ENCODE measurements around the gene CATSPERZ. TPM values are rescaled to one million over a fixed set of nuclear protein-coding genes. Genes with fewer than 3 reads are reported as not detected.

Gene CATSPERZ
- total and polyA plus RNA-seq, 9 of the 15 experiments (the other 6 are each of a cell fraction or from before 2014, with no cell fraction given) = 0.86 to 8.5 (median 3.5) TPM

DNA sequence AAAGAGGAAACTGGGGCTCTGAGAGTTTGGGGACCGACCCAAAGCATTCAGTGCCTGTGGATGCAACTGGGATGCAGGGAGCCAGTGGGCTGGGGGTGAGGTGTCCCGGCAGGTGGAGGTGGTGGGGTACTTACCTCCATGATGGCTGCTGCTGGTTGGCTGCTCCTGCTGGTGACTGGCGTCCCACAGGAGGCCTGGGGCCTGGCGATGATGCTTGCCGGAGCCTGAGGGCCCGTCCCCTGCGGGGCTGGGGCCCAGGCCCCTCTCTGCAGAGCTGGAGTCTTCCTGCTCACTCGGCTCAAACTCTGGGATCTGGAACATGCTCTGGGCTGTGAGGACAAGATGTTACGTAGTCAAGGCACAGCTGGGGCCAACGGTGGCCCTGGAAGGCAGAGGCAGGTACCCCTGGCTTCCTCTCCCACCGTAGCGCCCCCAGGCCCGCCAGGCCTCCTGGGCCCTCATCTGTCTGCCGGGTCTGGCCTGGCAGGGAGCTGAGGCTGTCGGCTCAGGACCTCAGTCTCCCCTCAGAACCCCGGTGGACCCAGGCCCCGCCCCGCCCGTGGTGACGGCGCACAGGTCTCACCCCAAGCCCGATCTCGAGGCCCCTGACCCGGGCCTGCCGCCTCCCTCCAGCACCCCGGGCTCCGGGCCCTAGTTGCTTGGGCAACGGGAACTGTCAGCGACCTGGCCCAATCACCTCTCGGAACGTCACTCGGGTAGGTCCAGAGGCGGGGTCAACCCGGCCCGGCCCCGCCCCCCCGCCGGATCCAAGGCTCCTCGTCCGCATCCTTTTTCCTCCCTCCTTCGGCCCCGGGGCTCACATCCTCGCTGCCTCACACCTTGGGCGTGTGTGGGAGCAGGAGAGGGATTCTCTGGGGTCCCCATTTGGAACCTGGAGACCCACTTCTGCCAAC is 15.9 kb upstream of the CATSPERZ start, which contains the start of gene BAD (continued):
- TF ChIP-seq MAFF (IDR thresholded peaks at IDR 0.05; ENCODE audit: low read length) = no peak
- TF ChIP-seq XRCC5 (IDR thresholded peaks at IDR 0.05; ENCODE audit: low read depth, low read length) = 0 out of 2 replicates have a peak, but pooled peaks have one; percentile 58
- no peak for TF ChIP-seq ETS2 (tag; IDR thresholded peaks at IDR 0.05; ENCODE audit: borderline replicate concordance, poor library complexity, severe bottlenecking)
- peak; percentile 78 for TF ChIP-seq POLR2A (conservative IDR thresholded peaks at IDR 0.05)
- TF ChIP-seq SMC3 (conservative IDR thresholded peaks at IDR 0.05; ENCODE audit: insufficient read depth, low read depth, low read length) = 0 out of 2 replicates have a peak, but pooled peaks have one; percentile 2
- TF ChIP-seq RAD21 (CRISPR knock-in tag; conservative IDR thresholded peaks at IDR 0.05 in 1 of 2, IDR thresholded peaks at IDR 0.05 in 1 of 2) = no peak
- TF ChIP-seq NEUROD1 (IDR thresholded peaks at IDR 0.05; ENCODE audit: borderline replicate concordance, low read depth, low read length, partially characterized antibody) = peak; percentile 89
- no peak for TF ChIP-seq YBX1 (IDR thresholded peaks at IDR 0.05)
- TF ChIP-seq DLX4 (CRISPR knock-in tag; IDR thresholded peaks at IDR 0.05) = no peak
- peak; percentile 74 for TF ChIP-seq RBFOX2 (IDR thresholded peaks at IDR 0.05; ENCODE audit: low read depth, low read length)
- peak; percentile 75 for TF ChIP-seq GABPB1 (CRISPR knock-in tag; IDR thresholded peaks at IDR 0.05)
- no peak for TF ChIP-seq ZNF445 (CRISPR knock-in tag; IDR thresholded peaks at IDR 0.05; ENCODE audit: low read depth)
- TF ChIP-seq BMI1 (IDR thresholded peaks at IDR 0.05; ENCODE audit: low read length) = peak; percentile 90
- TF ChIP-seq FOS (IDR thresholded peaks at IDR 0.05; ENCODE audit: extremely low read depth, insufficient read length) = peak; percentile 51
- TF ChIP-seq ZFP36 (IDR thresholded peaks at IDR 0.05; ENCODE audit: low read depth, low read length, partially characterized antibody) = no peak
- peak; percentile 75 for TF ChIP-seq ZBTB12 (CRISPR knock-in tag; IDR thresholded peaks at IDR 0.05)
- TF ChIP-seq, protein P1, sequence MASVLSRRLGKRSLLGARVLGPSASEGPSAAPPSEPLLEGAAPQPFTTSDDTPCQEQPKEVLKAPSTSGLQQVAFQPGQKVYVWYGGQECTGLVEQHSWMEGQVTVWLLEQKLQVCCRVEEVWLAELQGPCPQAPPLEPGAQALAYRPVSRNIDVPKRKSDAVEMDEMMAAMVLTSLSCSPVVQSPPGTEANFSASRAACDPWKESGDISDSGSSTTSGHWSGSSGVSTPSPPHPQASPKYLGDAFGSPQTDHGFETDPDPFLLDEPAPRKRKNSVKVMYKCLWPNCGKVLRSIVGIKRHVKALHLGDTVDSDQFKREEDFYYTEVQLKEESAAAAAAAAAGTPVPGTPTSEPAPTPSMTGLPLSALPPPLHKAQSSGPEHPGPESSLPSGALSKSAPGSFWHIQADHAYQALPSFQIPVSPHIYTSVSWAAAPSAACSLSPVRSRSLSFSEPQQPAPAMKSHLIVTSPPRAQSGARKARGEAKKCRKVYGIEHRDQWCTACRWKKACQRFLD (CRISPR knock-in tag; IDR thresholded peaks at IDR 0.05) = no peak
- TF ChIP-seq PRDM10 (IDR thresholded peaks at IDR 0.05; ENCODE audit: partially characterized antibody) = peak; percentile 61
- TF ChIP-seq NR2C1 (IDR thresholded peaks at IDR 0.05) = no peak
- 0 out of 2 replicates have a peak, but pooled peaks have one; percentile 15 for TF ChIP-seq NR2C1 (tag; IDR thresholded peaks at IDR 0.05)
- TF ChIP-seq HDAC2 (IDR thresholded peaks at IDR 0.05) = 0 out of 2 replicates have a peak, but pooled peaks have one; percentile 41
